GM23248 (cell line): ENCODE measurements around the gene RPL15. TPM values are rescaled to one million over a fixed set of nuclear protein-coding genes. Genes with fewer than 3 reads are reported as not detected.
A peak's percentile ranks its signal among the peaks of the same experiment; 100 is the strongest.

Experiments
- DNase-seq: peaks from one replicate; pipeline ENCODE4 v3.0.0-alpha.2; 2015
- H2AFZ ChIP-seq: fragments of 200-600 bp; sonication (generic); 2 replicates; pipeline ENCODE4 v1.6.1; 2016; ENCODE audit warnings: antibody characterized with exemption
- H3F3A ChIP-seq: fragments of 200-600 bp; sonication (generic); 2 replicates; pipeline ENCODE4 v1.6.1; 2016; ENCODE audit warnings: mild to moderate bottlenecking, antibody characterized with exemption, mixed run types; ENCODE audit not compliant: insufficient read depth
- H3K27ac ChIP-seq: fragments of 200-600 bp; sonication (generic); 2 replicates; pipeline ENCODE4 v1.5.1; 2016; ENCODE audit warnings: mild to moderate bottlenecking
- H3K27me3 ChIP-seq: fragments of 200-600 bp; sonication (generic); replicated peaks from 2 replicates; pipeline ENCODE4 v1.6.1; 2016; ENCODE audit warnings: mild to moderate bottlenecking; ENCODE audit not compliant: insufficient read depth
- H3K36me3 ChIP-seq: fragments of 200-600 bp; sonication (generic); 2 replicates; pipeline ENCODE4 v1.6.1; 2016; ENCODE audit warnings: low read depth, mild to moderate bottlenecking
- H3K4me1 ChIP-seq: fragments of 200-600 bp; sonication (generic); 2 replicates; pipeline ENCODE4 v1.6.1; 2016; ENCODE audit warnings: mild to moderate bottlenecking; ENCODE audit not compliant: insufficient read depth
- H3K4me2 ChIP-seq: fragments of 200-600 bp; sonication (generic); one replicate; pipeline ENCODE4 v1.6.1; 2016; ENCODE audit warnings: mild to moderate bottlenecking; ENCODE audit not compliant: unreplicated experiment
- H3K4me3 ChIP-seq: fragments of 200-600 bp; sonication (generic); 2 replicates; pipeline ENCODE4 v1.5.1; 2016; ENCODE audit warnings: mild to moderate bottlenecking
- H3K79me2 ChIP-seq: fragments of 200-600 bp; sonication (generic); 2 replicates; pipeline ENCODE4 v1.6.1; 2016; ENCODE audit warnings: mild to moderate bottlenecking; ENCODE audit not compliant: insufficient read depth
- H3K9ac ChIP-seq: fragments of 200-600 bp; sonication (generic); 2 replicates; pipeline ENCODE4 v1.6.1; 2016; ENCODE audit warnings: mild to moderate bottlenecking
- H3K9me2 ChIP-seq: fragments of 200-600 bp; sonication (generic); 2 replicates; pipeline ENCODE4 v1.6.1; 2016; ENCODE audit warnings: mixed run types, mild to moderate bottlenecking, moderate library complexity; ENCODE audit not compliant: insufficient read depth
- H3K9me3 ChIP-seq: fragments of 200-600 bp; sonication (generic); one replicate; pipeline ENCODE4 v1.6.1; 2017; ENCODE audit warnings: low read depth
- H4K20me1 ChIP-seq: fragments of 200-600 bp; sonication (generic); 2 replicates; pipeline ENCODE4 v1.6.0; 2016; ENCODE audit not compliant: insufficient read depth
- EZH2 ChIP-seq: fragments of 200-600 bp; sonication (generic); IDR thresholded peaks from 2 replicates; pipeline ENCODE4 v1.6.1; 2018; ENCODE audit warnings: antibody characterized with exemption, mild to moderate bottlenecking; ENCODE audit not compliant: insufficient read depth, poor library complexity, severe bottlenecking
- EZH2phosphoT487 ChIP-seq: fragments of 200-600 bp; sonication (generic); IDR thresholded peaks from 2 replicates; pipeline ENCODE4 v1.6.1; 2018; ENCODE audit warnings: antibody characterized with exemption, moderate library complexity, mild to moderate bottlenecking, low read depth; ENCODE audit not compliant: insufficient read depth
- WGBS, 2 experiments: methylation state at CpG; one replicate each; pipeline ENCODE4 v1.1.6; 2015 to 2017; ENCODE audit warnings: low lambda C conversion rate in 2 of 2, low coverage in 1 of 2; ENCODE audit errors: missing lambda C conversion rate in 2 of 2; 5-methylcytosine and 5-hydroxymethylcytosine counted together
- in situ Hi-C: fragments of 300-500 bp; cut with MboI; formaldehyde crosslinking; loops from 2 replicates; pipeline ENCODE4 v1.15.0; 2020
- polyA plus RNA-seq: library from polyadenylated mRNA; unstranded; fragments of >200 nt; fragmentation: Nextera tagmentation; extraction: Ambion mirVana; gene quantifications from 2 replicates; pipeline ENCODE4 v1.2.1, GENCODE V29; 2016
- total RNA-seq: library from RNA; depleted of rRNA; stranded (reverse); fragments of >200 nt; shearing (Covaris generic); gene quantifications from 2 replicates; pipeline ENCODE4 v1.2.3, GENCODE V29; 2014

The RPL15 gene
- total and polyA plus RNA-seq, 2 experiments from 2014 or later, result 1,685 to 2,236 TPM

GRCh38 chr3:23882487-23882918 is 34.4 kb upstream of the RPL15 start:
- no peak overlapping the region for H3K4me3 ChIP-seq
- in situ Hi-C loops, result no loop called here
- H3K4me2 ChIP-seq, result no peak overlapping the region

DNA sequence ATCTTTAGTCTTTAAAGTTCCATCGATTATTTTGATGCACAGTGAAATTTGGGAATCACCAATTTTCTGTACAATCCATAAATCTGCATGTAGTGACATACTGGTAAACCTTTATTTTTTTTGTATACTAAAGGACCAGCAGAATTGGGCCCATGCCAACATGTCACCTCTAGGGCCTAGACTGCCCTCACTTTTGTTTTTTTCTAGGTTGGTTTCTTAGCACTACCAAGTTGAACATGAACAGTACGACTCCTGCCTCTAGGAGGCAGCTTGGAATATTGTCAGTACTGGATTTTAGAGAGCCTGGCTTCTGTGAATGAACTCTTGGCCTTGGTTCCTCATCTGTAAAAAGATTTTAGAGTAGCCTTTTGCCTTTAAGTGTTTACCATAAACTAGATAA is 32.5 kb upstream of the RPL15 start:
- H3K4me2 ChIP-seq, result no peak overlapping the region
- H3F3A ChIP-seq, result no peaks in the 10 kb centered on the region; the same call in 1 of the 2 replicates
- no peak overlapping the region for H3K9ac ChIP-seq
- H3K9me2 ChIP-seq, result no peaks in the 10 kb centered on the region
- H3K27ac ChIP-seq, result no peak overlapping the region
- H3K4me1 ChIP-seq, result peaks cover 8% of the 10 kb centered on the region; the same call in 1 of the 2 replicates
- no peak overlapping the region for H3K4me3 ChIP-seq
- H3K27me3 ChIP-seq, result no peaks in the 10 kb centered on the region
- peaks cover 74% of the 10 kb centered on the region for H3K79me2 ChIP-seq
- no peaks in the 10 kb centered on the region for H3K9me3 ChIP-seq
- H4K20me1 ChIP-seq, result no peaks in the 10 kb centered on the region
- no peak overlapping the region for H2AFZ ChIP-seq
- WGBS, 2 experiments, result 97 to 100% methylated on average over 2 of the region's 2 CpGs
- DNase-seq, result peak; percentile 22
- no peaks in the 10 kb centered on the region for H3K36me3 ChIP-seq
- in situ Hi-C loops, result no loop called here
- no peak for TF ChIP-seq EZH2
- no peak for TF ChIP-seq EZH2phosphoT487

More at GRCh38 chr3:23882487-23882918, 34.4 kb upstream of the RPL15 start:
- peaks cover 10% of the 10 kb centered on the region for H3F3A ChIP-seq
- TF ChIP-seq EZH2phosphoT487 (no peak), EZH2 (no peak)
- H3K79me2 ChIP-seq, result peaks cover 77% of the 10 kb centered on the region
- H3K36me3 ChIP-seq, result no peaks in the 10 kb centered on the region
- H4K20me1 ChIP-seq, result no peaks in the 10 kb centered on the region
- no peak overlapping the region for H2AFZ ChIP-seq
- no peak for DNase-seq
- H3K4me1 ChIP-seq, result peaks cover 7% of the 10 kb centered on the region
- H3K9me2 ChIP-seq, result no peaks in the 10 kb centered on the region
- WGBS, 2 experiments, result 95 to 98% methylated on average over 24 to 28 of the region's 28 CpGs
- H3K27ac ChIP-seq, result no peak overlapping the region
- no peak overlapping the region for H3K9ac ChIP-seq
- H3K9me3 ChIP-seq, result no peaks in the 10 kb centered on the region
- H3K27me3 ChIP-seq, result no peaks in the 10 kb centered on the region

DNA sequence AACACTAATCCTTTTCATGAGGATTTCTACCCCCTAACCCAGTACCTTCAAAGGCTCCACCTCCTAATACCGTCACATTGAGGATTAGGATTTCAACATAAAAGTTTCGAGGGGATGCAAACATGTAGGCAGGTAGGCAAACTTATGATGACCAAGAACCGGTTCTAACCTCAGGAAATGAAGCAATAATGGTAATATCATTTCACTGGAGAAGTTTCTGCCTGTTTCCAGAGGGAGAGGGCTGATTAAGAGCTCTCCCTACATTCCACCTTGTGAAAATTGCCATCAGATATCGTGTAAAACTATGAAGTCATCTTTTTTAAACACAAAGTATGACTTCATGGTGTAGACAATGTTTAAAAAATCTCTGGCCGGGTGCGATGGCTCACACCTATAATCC is 31.7 kb upstream of the RPL15 start:
- Histone ChIP-seq H3K4me1 (peaks cover 10% of the 10 kb centered on the region; the same call in 1 of the 2 replicates), H3K4me3 (no peak overlapping the region), H3K36me3 (no peaks in the 10 kb centered on the region; the same call in 1 of the 2 replicates), H3K9me3 (no peaks in the 10 kb centered on the region), H3K79me2 (peaks cover 68% of the 10 kb centered on the region), H3K9ac (no peak overlapping the region), H3K9me2 (no peaks in the 10 kb centered on the region), H4K20me1 (no peaks in the 10 kb centered on the region), H3K4me2 (no peak overlapping the region), H3K27ac (no peak overlapping the region), H2AFZ (no peak overlapping the region), H3F3A (no peaks in the 10 kb centered on the region; the same call in 1 of the 2 replicates), H3K27me3 (no peaks in the 10 kb centered on the region)
- no peak for TF ChIP-seq EZH2
- no peak for TF ChIP-seq EZH2phosphoT487
- WGBS, 2 experiments, result 87 to 91% methylated on average over 6 of the region's 6 CpGs
- DNase-seq, result no peak
- in situ Hi-C loops, result no loop called here

GRCh38 chr3:23886311-23886710 is 30.6 kb upstream of the RPL15 start:
- in situ Hi-C loops, result no loop called here

More at GRCh38 chr3:23886311-23886710, 30.6 kb upstream of the RPL15 start:
- no peak for DNase-seq
- WGBS, 2 experiments, result 94 to 96% methylated on average over 3 of the region's 3 CpGs
- H3K4me3 ChIP-seq, result no peak overlapping the region
- no peaks in the 10 kb centered on the region for H3K27me3 ChIP-seq
- no peaks in the 10 kb centered on the region; the same call in 1 of the 2 replicates for H3F3A ChIP-seq
- H3K79me2 ChIP-seq, result peaks cover 57% of the 10 kb centered on the region
- no peak overlapping the region for H3K27ac ChIP-seq
- H3K9ac ChIP-seq, result no peak overlapping the region
- H2AFZ ChIP-seq, result no peak overlapping the region
- no peak for TF ChIP-seq EZH2phosphoT487
- no peaks in the 10 kb centered on the region for H3K9me3 ChIP-seq
- no peak overlapping the region for H3K4me2 ChIP-seq
- H4K20me1 ChIP-seq, result no peaks in the 10 kb centered on the region
- H3K36me3 ChIP-seq, result peaks cover 3% of the 10 kb centered on the region; the same call in 1 of the 2 replicates
- no peaks in the 10 kb centered on the region for H3K9me2 ChIP-seq
- H3K4me1 ChIP-seq, result peaks cover 10% of the 10 kb centered on the region; the same call in 1 of the 2 replicates
